GM18873 (cell line): ENCODE data around the gene CCDC28A.
"Not testable (repeated sequence)": the region's sequence is repeated elsewhere in the genome, so short reads cannot be mapped to it uniquely, and the experiment has no call there.

Experiments
- ATAC-seq: cut with Tn5 transposase; IDR thresholded peaks from one replicate; pipeline ENCODE4 v1.9.1; 2021; ENCODE audit warnings: mild to moderate bottlenecking, moderate library complexity, moderate number of reproducible peaks; ENCODE audit not compliant: unreplicated experiment, low FRiP score

CCDC28A gene

DNA sequence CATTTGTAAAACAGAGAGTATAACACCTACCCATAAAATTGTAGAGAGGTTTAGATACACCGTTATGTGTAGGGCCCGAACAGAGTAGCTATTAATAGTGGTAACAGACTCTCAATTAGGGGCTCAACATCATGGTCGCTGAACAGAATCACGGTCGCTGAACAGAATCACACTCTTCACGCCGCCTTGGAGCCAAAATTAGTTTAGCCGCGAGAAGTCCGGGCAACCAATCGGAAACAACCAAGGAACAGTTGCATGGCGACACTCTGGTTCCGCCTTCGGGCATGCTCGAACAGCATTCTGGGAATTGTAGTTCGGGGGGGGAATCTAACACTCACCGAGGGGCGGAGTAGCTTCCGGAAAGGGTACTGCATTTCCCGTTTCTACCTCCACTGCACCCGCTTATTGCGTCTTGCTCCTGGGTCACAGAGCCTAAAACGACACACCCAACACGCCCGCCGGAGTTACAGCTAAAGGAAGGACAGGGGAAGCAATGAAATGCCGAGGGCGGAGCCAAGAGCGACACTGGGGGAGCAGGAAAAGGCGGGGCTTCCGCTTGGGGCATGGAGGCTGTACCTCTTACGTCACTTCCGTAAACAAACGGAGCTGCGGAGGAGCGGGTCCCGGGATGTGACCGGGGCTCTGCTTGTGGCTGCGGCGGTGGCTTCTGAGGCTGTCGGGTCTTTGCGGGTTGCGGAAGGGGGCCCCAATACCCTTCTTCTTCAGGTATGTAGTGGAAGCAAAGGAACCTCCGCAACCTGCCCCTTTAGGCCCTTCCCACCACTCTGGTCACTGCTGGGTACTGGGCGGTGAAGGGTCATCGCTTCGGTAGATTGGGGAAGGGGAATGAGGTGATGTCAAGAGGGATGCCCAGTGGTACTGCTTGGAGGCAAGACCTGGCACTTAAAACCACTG lies at the start of gene CCDC28A:
TSS of gene CCDC28A (plus strand) at position 593 of the 915 bp plus-strand sequence. CDS start 2,352 bp downstream, outside the sequence.
- ATAC-seq: peak; percentile 86

DNA sequence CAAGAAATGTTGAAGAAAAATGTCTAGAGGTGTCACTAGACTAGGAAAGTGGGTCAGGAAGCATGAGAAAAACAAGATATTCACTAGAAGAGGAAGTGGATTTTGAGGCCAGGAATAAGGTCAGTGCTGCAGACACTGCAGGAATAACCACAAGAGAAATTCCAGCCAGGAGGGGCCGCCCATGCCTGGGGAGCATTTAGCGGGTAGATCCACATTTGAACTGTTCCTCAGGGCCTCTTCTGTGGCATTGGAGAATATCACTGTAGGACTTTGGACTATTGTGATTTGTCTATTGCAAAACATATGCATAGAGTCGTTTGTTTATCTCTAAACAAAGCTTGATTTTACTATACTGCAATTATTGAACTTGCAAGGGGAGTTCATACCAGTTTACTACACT lies 49.6 kb upstream of the CCDC28A start:
- ATAC-seq: no peak

DNA sequence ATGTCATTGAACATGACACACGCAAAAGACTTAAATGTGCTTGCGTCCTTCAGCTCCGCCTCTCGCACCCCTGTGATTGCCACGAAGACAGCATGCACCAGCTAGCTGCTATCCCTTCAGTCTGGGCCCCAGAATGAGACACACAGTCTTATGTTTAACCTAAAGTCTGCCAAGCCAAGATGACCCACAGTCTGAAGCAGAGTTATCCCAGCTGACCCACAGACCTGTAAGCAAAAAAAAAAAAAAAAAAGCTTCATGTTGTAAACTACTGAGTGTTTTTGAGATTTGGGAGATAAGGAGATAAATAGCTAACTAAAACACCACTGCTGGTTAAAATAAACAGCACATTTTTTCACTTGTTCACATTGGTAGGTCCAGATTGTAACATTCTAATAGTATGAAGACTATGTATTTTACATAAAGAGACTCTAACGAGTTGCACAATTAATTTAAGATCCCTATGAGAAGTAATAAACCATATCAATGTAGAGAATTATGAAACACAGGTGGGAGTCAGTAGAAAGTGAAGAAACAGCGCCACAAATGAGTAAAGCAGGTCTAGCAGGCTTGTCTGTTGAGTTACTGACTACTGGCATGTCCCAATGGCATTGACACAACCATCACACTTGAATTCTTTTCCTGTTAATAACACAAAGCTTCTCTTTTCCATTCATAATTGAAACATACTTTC lies 47.4 kb upstream of the CCDC28A start:
- ATAC-seq: no peak

DNA sequence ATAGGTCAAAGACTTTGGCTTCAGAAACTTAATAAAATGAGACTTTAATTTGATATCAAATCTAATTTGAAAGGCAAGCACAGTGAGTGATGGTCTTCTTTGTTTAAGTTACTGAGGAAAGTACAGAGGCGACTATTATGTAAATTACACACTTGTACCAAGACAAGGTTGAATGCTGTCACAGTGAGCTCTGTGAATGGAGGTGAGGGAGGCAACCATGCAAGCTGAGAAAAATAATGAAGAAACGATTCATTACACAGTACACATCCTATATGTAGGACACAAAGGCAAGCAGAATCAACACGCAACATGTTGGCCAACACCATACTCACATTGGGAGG lies 46.8 kb upstream of the CCDC28A start:
- ATAC-seq: no peak

DNA sequence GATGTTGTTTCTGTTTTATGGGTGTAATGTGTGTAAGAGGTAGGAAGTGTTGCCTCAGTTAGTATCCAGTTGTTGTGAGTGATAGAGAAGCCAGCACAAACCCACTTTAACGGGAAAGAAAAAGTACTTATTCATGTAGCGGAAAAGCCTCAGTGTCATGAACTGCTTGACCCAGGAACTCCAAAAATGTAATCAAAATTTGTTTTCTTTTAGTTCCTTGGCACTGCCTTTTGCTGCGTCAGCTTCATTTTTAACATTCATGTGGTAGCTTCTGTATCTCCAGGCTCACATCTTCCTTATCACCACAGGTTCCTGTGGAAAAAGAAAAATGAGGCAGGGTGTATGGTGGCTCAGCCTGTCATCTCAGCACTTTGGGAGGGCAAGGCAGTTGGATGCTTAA lies 46.4 kb upstream of the CCDC28A start:
- no peak for ATAC-seq

DNA sequence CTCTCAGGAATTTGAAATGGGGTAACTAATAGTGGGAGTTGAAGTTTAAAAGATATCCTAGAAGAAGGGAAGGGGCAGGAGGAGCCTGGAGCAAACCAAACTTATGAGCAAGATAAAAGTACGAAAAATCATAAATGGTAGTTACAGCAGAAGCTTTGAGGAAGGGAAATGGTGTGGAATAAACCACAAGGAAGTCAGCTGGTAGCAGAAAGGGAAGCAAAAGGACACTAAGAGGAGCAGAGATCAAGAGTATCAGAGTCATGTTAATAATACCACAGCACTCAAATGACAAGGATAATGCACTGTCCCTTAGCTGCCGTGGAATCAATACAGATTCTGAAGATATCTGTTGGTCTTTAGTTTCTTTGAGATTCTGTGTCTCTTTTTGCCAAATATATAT lies 44.9 kb upstream of the CCDC28A start:
- no peak for ATAC-seq

DNA sequence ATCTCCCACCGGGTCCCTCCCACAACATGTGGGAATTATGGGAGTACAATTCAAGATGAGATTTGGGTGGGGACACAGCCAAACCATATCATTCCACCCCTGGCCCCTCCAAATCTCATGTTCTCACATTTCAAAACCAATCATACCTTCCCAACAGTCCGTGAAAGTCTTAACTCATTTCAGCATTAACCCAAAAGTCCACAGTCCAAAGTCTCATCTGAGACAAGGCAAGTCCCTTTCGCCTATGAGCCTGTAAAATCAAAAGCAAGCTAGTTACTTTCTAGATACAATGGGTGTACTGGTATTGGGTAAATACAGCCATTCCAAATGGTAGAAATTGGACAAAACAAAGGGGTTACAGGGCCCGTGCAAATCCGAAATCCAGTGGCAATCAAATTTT lies 43.5 kb upstream of the CCDC28A start:
- not testable (repeated sequence) for ATAC-seq

DNA sequence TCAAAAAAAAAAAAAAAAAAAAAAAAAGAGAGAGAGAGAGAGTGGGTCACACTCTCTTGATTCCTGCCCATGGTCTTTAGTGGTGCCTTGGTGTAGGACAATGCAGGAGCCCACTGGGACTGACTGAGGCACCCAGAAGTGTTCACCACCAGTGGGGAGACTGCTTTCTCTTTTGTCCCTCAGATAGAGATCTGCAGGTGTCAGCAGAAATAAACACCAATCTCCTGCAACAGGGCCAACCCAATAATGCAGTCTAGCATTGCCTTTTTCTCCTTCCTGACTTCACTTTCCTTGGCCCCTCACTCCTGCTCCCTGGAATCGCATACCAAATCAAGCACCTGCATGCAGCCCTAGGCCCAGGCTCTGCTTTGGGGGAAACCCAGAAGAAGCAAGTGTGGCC lies 39.0 kb upstream of the CCDC28A start:
- ATAC-seq: no peak

DNA sequence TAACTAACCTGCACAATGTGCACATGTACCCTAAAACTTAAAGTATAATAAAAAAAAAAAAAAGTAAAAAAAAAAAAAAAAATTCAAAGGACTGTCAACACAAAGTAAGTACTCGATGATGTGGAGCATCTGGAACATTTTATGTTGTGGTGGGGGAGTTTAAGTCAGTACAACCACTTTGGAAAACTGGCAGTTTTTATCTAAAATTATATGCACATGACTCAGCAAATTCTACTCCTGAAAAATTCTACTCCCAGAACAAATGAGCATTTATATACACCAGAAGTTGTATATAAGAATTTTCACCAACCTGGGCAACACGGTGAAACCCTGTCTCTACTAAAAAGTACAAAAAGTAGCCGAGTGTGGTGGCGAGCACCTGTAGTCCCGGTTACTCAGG lies 36.9 kb upstream of the CCDC28A start:
- no peak for ATAC-seq

DNA sequence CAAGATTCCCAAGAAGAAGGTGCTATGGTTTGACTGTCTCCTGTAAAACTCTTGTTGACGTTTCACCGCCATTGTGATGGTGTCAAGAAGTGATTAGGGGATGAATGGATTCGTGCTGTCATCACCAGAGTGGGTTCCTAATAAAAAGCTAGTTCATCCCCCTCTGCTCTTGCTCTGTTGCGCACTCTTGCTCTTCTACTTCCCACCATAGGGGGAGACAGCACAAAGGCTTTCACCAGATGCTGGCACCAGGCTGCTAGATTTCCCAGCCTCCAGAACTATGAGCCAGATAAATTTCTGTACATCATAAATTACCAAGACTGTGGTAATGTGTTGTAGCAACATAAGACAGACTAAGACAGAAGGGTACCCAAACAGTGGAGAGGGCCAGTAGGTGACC lies 21.6 kb upstream of the CCDC28A start:
- no peak for ATAC-seq

DNA sequence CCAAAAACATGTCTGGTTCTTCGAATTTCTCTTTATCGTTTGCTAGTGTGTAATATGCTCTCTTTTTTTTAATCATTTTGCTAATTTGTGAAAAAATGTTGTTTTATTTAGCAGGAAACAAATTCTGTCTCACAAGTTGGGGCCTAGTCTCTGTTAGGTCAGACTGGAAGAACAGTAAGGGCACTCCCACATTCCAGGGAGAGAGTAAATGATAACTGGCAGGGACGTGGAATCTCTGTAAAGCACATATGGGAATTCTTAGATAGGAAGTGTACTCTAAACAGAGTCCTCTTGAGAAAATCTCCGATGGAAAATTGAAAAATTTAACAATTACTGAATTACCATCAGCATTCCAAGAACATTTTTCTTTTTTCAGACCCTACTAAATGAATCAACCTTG lies 16.4 kb upstream of the CCDC28A start:
- ATAC-seq: no peak

DNA sequence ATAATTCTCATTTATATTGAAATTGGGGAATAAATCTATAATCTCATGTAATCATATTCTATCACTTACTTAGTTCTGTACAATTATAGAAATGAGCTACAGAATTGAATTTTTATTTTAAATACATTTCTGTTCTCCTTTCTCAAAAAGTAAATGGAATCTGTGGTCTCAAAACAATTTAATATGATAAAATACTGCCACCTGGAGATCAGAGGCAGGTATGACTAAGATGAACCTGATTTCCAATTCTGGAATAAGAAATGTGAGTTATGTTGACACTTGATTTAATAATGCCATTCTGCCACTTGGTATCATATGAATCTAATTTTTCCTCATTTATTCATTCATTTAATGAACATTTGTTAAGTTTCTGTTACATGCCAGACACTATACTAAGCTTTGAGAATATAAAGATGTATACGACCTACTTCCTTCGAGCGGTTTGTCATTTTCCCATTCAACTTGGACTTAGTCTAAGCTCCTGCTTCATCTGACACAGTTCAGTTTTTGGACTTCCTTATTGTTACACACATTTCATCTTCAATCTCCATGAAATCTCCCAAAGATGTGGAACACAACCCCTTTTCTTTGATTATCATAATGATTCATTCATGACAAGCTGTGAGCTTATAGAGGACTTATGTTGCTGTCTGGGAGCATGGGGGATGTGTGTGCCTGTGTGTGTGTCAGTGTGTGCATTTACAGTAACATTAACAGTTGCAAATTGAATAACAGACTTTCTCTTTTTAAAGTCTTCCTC lies 7.5 kb upstream of the CCDC28A start:
- ATAC-seq: no peak

DNA sequence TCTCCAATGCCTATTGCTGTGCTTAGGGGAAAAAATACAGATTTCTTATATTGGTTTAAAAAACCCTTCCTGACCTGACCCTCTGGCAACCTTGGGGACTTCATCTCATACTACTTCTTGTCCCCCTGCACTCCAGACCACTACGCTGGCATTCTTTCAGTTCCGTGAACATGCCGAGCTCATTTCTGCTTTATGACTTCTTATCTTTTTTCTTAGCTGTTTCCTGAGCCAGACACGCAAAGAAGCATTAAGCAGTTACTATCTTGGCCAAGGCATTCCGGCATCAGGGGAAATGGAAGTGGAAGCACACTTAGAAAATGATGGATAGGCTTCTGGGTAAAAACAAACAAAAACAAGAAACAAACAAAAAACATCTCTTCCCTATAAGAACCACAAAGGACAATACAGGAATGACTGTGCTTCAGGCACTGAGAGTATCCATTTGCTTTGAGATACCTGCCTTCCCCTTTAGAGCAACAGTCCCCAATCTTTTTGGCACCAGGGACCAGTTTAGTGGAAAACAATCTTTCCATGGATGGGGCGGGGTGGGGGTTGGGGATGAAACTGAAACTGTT lies 4.4 kb upstream of the CCDC28A start:
- no peak for ATAC-seq

DNA sequence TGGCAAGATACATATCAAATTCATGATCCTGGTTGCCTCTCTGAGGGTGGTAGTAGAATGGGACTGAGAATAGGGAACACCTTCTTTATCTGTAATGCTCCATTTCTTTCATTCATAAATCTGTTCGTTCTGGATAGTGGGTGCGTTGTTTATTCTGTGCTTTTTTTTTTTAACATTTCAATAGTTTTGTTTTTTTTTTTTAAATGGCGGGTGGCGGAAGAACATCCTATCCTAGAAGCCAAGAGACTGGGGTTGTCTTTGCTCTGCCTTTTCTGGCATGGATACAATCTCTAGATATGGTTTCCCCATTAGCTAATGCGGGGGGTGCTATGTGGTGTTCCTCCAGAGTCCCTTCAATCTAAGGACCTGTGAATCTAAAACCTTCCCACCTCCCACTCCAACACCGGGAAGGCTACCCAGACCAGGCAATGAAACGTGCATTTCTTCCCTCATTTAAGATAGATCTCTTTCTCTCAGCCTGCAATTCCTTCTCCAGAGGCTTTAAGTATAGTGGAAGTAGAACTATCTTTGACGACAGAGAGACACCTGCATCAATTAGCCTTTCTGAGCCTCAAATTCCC lies 883 bp upstream of the CCDC28A start:
- no peak for ATAC-seq

DNA sequence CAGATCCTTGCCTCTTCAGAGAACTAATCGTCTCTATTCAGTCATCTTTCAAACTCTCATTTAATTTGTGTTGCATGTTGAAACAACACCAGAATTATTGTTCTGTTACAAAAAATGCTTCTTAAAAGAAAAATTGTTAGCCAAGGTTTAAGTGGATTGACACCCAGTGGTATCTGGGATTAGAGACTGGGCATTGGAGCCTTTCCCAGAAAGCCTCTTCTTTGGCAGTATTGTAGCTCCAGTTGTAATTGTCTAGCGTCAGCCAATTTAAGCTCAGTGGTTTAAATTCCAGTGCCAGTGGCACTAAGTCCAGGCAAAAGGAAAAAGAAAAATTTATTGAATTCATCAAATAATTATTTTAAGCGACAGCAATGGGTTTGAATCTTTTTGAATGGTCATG lies 801 bp downstream of the CCDC28A start:
- ATAC-seq: no peak

DNA sequence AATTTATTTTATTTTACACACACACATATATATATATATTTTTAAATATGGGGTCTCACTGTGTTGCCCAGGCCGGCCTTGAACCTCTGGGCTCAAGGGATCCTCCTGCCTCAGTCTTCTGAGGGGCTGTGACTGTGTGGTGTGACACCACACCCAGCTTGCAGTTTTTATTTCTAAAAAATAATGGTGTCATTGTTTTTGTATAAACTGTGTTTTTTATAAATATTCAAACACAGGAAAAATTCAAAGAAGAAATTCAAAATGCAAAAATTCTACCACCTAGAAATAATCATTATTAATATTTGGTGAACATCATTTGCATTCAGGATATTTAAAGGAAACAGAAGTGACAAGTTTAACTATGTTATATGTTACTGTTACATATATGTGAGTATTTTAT lies 3.1 kb downstream of the CCDC28A start:
- no peak for ATAC-seq

DNA sequence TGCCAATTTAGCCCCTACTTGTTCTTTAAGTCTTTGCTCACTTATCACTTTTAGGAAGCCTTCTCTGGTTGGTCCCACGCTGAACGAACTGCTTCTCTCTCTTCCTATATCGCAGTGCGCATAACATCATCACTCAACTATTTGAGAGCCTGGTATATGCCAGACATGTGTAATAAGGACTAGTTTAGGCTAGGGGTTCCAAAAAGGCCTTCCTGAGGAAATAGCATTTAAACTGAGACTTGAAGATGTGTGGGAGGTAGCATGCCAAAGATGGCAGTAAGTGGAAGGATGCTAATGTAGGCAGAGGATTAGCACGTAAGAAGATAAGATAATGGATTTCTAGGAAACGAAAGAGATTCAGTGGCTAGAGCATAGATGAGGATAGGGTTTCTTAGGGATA lies 4.8 kb downstream of the CCDC28A start:
- ATAC-seq: no peak

DNA sequence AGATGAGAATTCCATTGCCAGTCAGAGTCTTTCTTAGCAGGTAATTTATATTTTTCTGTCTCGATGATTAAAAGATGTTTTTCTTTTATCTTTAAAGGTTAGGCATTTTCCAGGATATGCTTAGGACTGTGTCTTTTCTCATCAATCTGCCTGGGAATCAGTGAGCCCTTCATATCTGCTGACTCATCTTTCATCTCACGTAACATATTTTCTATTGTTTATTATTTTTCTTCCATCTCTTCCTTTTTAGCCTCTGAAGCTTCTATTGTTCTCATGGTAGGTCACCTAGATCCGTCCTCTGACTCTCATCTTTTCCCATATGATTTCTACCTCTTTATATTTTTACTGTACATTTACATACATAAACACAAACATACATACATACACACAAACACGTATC lies 8.7 kb downstream of the CCDC28A start:
- ATAC-seq: no peak

DNA sequence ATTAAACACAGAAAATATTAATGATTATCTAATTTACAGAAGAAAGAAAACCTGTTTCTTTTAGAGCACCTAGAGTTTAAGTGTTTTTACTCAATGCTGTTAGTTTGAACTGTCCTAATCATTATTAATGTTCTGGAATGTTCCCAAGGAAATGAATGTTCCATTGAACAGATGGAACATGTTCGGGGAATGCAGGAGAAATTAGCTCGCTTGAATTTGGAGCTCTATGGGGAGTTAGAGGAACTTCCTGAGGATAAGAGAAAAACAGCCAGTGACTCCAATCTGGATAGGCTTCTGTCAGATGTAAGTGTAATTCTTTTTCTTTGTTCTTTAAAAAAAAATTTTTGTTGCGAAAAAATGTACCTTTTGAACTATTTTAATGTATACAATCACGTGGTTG lies 11.5 kb downstream of the CCDC28A start:
- ATAC-seq: no peak

DNA sequence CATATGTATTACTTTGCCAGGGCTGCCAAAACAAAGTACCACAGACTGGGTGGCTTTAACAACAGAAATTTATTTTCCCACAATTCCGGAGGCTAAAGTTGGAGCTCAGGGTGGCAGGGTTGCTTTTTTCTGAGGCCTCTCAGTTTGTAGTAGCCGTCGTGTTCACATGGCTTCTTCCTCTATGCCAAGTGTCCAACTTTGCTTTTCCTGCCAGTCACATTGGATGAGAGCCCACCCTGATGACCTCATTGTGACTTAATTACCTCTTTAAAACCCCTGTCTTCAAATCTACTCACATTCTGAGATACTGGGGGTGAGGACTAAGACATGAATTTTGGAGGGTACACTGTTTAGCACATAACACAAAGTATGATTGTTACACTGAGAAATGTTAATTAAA lies 12.4 kb downstream of the CCDC28A start:
- no peak for ATAC-seq

DNA sequence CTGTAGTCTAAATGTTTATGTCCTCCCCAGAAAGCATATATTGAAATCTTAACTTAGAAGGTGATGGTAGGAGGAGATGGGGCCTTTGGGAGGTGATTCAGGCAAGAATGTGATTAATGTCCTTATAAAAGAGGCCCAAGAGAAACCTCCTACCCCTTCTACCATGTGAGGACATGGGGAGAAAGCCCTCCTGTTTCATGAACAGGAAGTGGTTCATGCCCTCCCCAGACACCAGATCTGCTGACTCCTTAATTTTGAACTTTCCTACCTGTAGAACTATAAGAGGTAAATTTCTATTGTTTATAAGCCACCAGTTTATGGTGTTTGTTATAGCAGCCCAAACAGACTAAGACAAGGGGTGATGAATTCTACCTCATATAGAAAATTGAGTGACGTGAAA lies 13.6 kb downstream of the CCDC28A start:
- ATAC-seq: no peak
